Neural cell (in vitro differentiated cells): ENCODE results near the gene ZC3H7A. TPM values are rescaled to one million over a fixed set of nuclear protein-coding genes. Genes with fewer than 3 reads are reported as not detected.

ENCODE experiments used
- H2AFZ ChIP-seq: fragments of 200-600, 300-800 bp; sonication (generic), shearing (Covaris generic); 2 replicates; pipeline ENCODE4 v1.6.0; 2014; ENCODE audit warnings: low read depth, mild to moderate bottlenecking, antibody characterized with exemption, low read length, moderate library complexity
- H3F3A ChIP-seq: fragments of 200-600 bp; shearing (Covaris generic); 2 replicates; pipeline ENCODE4 v1.6.1; 2016; ENCODE audit warnings: mild to moderate bottlenecking, moderate library complexity, mixed read lengths, antibody characterized with exemption, low read length; ENCODE audit not compliant: insufficient read depth, poor library complexity, severe bottlenecking
- H3K27ac ChIP-seq: fragments of 200-600, 300-800 bp; sonication (generic), shearing (Covaris generic); 2 replicates; pipeline ENCODE4 v1.5.1; 2014; ENCODE audit warnings: mild to moderate bottlenecking, low read length, moderate library complexity
- H3K27me3 ChIP-seq: fragments of 300-800, 200-600 bp; sonication (generic), shearing (Covaris generic); 2 replicates; pipeline ENCODE4 v1.6.0; 2014; ENCODE audit warnings: mild to moderate bottlenecking, low read depth, low read length, moderate library complexity; ENCODE audit not compliant: insufficient read depth
- H3K36me3 ChIP-seq: fragments of 300-800, 200-600 bp; sonication (generic), shearing (Covaris generic); 2 replicates; pipeline ENCODE4 v1.5.1; 2014; ENCODE audit warnings: mild to moderate bottlenecking, antibody characterized with exemption, low read length, moderate library complexity; ENCODE audit not compliant: insufficient read depth
- H3K4me2 ChIP-seq: fragments of 300-800, 200-600 bp; sonication (generic), shearing (Covaris generic); 2 replicates; pipeline ENCODE4 v1.6.0; 2014; ENCODE audit warnings: mild to moderate bottlenecking, low read length
- H3K4me3 ChIP-seq: fragments of 300-800, 200-600 bp; sonication (generic), shearing (Covaris generic); 2 replicates; pipeline ENCODE4 v1.5.1; 2014; ENCODE audit warnings: mild to moderate bottlenecking, low read length, moderate library complexity
- H3K79me2 ChIP-seq: fragments of 200-600 bp; shearing (Covaris generic); replicated peaks from 2 replicates; pipeline ENCODE4 v1.6.0; 2014; ENCODE audit warnings: mild to moderate bottlenecking, low read length, moderate library complexity; ENCODE audit not compliant: insufficient read depth
- H3K9ac ChIP-seq: fragments of 300-800, 200-600 bp; sonication (generic), shearing (Covaris generic); 2 replicates; pipeline ENCODE4 v1.6.1; 2016; ENCODE audit warnings: mild to moderate bottlenecking, low read length, mixed read lengths
- H3K9me2 ChIP-seq: fragments of 200-600 bp; shearing (Covaris generic); 2 replicates; pipeline ENCODE4 v1.6.1; 2016; ENCODE audit warnings: mild to moderate bottlenecking, low read length, mixed read lengths; ENCODE audit not compliant: insufficient read depth
- H3K9me3 ChIP-seq: fragments of 200-600, 300-800 bp; sonication (generic), shearing (Covaris generic); 2 replicates; pipeline ENCODE4 v1.6.1; 2016; ENCODE audit warnings: mild to moderate bottlenecking, mixed run types, low read length, moderate library complexity, mixed read lengths
- H4K20me1 ChIP-seq: fragments of 200-600 bp; shearing (Covaris generic); 2 replicates; pipeline ENCODE4 v1.6.1; 2016; ENCODE audit warnings: mild to moderate bottlenecking, mixed run types; ENCODE audit not compliant: insufficient read depth
- CTCF ChIP-seq: fragments of 450-650 bp; IDR thresholded peaks from 2 replicates; pipeline ENCODE4 v1.5.1; 2014; ENCODE audit warnings: antibody characterized with exemption, mild to moderate bottlenecking, moderate library complexity; ENCODE audit not compliant: poor library complexity, severe bottlenecking
- EP300 ChIP-seq: fragments of 450-650 bp; conservative IDR thresholded peaks from 2 replicates; pipeline ENCODE4 v1.6.1; 2014; ENCODE audit warnings: antibody characterized with exemption, mild to moderate bottlenecking, moderate library complexity; ENCODE audit not compliant: poor library complexity, severe bottlenecking
- EZH2 ChIP-seq: fragments of 200-600, 300-800 bp; shearing (Covaris generic), sonication (generic); IDR thresholded peaks from 2 replicates; pipeline ENCODE4 v1.6.1; 2014; ENCODE audit warnings: antibody characterized with exemption, low read length, borderline replicate concordance, mild to moderate bottlenecking; ENCODE audit not compliant: insufficient read depth, poor library complexity, severe bottlenecking
- MXI1 ChIP-seq: fragments of 450-650 bp; conservative IDR thresholded peaks from 2 replicates; pipeline ENCODE4 v1.6.1; 2014; ENCODE audit warnings: antibody characterized with exemption, mild to moderate bottlenecking; ENCODE audit not compliant: poor library complexity, severe bottlenecking
- POLR2AphosphoS5 ChIP-seq: IDR thresholded peaks from 2 replicates; pipeline ENCODE4 v1.6.1; 2012
- RAD21 ChIP-seq: fragments of 450-650 bp; conservative IDR thresholded peaks from 2 replicates; pipeline ENCODE4 v1.6.1; 2014; ENCODE audit warnings: antibody characterized with exemption, mild to moderate bottlenecking, moderate library complexity
- REST ChIP-seq: IDR thresholded peaks from 2 replicates; pipeline ENCODE4 v1.6.1; 2012; ENCODE audit warnings: borderline replicate concordance
- SMC3 ChIP-seq: fragments of 450-650 bp; conservative IDR thresholded peaks from 2 replicates; pipeline ENCODE4 v1.6.1; 2014; ENCODE audit warnings: antibody characterized with exemption, mild to moderate bottlenecking, moderate library complexity; ENCODE audit not compliant: poor library complexity
- TAF1 ChIP-seq: IDR thresholded peaks from 2 replicates; pipeline ENCODE4 v1.6.1; 2012; ENCODE audit warnings: low read depth
- polyA plus RNA-seq: library from polyadenylated mRNA; depleted of rRNA; stranded (reverse); fragments of >200 nt; gene quantifications from 2 replicates; pipeline ENCODE4 v1.2.3, GENCODE V29; 2014

Gene ZC3H7A
- polyA plus RNA-seq, 1 donor from 2014 or later: 67.7 TPM

- Histone ChIP-seq H4K20me1 (no peaks in the 10 kb centered on the region), H3K27ac (no peak overlapping the region), H3F3A (no peaks in the 10 kb centered on the region), H3K4me2 (no peak overlapping the region), H2AFZ (no peak overlapping the region), H3K36me3 (peaks cover 4% of the 10 kb centered on the region), H3K9ac (no peak overlapping the region), H3K9me3 (no peaks in the 10 kb centered on the region), H3K9me2 (no peaks in the 10 kb centered on the region), H3K79me2 (no peaks in the 10 kb centered on the region), H3K27me3 (no peaks in the 10 kb centered on the region), H3K4me3 (no peak overlapping the region)
- no peak for TF ChIP-seq CTCF
- no peak for TF ChIP-seq MXI1
- no peak for TF ChIP-seq EP300
- TF ChIP-seq REST: no peak
- TF ChIP-seq RAD21: no peak
- no peak for TF ChIP-seq SMC3
- no peak for TF ChIP-seq POLR2AphosphoS5
- TF ChIP-seq EZH2: no peak
- TF ChIP-seq TAF1: no peak
Measured at GRCh38 chr16:11748404-11749254, 48.4 kb downstream of the ZC3H7A start.

GRCh38 chr16:11747949-11748403 lies 49.1 kb downstream of the ZC3H7A start:
- Histone ChIP-seq H3K27me3 (no peaks in the 10 kb centered on the region), H3K4me2 (no peak overlapping the region), H4K20me1 (no peaks in the 10 kb centered on the region), H3F3A (no peaks in the 10 kb centered on the region), H3K9ac (no peak overlapping the region), H3K9me3 (no peaks in the 10 kb centered on the region), H3K36me3 (peaks cover 4% of the 10 kb centered on the region), H3K9me2 (no peaks in the 10 kb centered on the region), H3K4me3 (no peak overlapping the region), H3K79me2 (no peaks in the 10 kb centered on the region), H3K27ac (no peak overlapping the region), H2AFZ (no peak overlapping the region)
- TF ChIP-seq RAD21: no peak
- no peak for TF ChIP-seq EP300
- TF ChIP-seq SMC3: no peak
- TF ChIP-seq MXI1: no peak
- TF ChIP-seq EZH2: no peak
- no peak for TF ChIP-seq POLR2AphosphoS5
- no peak for TF ChIP-seq REST
- TF ChIP-seq TAF1: no peak
- TF ChIP-seq CTCF: no peak
